HCT116 (cell line): ENCODE measurements around the gene SHANK2.

ENCODE experiments used
- CTCF ChIP-seq, 3 experiments: fragments of 200-600 bp in 1 of 3; sonication (generic) in 1 of 3; IDR thresholded peaks in 2 of 3; conservative IDR thresholded peaks in 1 of 3; 2 replicates each; pipeline ENCODE4 v1.5.1; 2012 to 2017; ENCODE audit warnings: low read depth in 2 of 3, low read length in 2 of 3, antibody characterized with exemption in 1 of 3, borderline replicate concordance in 1 of 3, control low read depth in 1 of 3, mild to moderate bottlenecking in 1 of 3, mixed read lengths in 1 of 3, mixed run types in 1 of 3, moderate library complexity in 1 of 3; ENCODE audit not compliant: insufficient read depth in 1 of 3
- MAX ChIP-seq: IDR thresholded peaks from 2 replicates; pipeline ENCODE4 v1.6.1; 2012
- ZNF274 ChIP-seq: fragments of 200-500 bp; sonication (Bioruptor generic); IDR thresholded peaks from 2 replicates; pipeline ENCODE4 v1.6.1; 2014; ENCODE audit warnings: mild to moderate bottlenecking, low read depth, low read length, inconsistent platforms

- TF ChIP-seq MAX (no peak), CTCF (IDR thresholded peaks at IDR 0.05 in 2 of 3, conservative IDR thresholded peaks at IDR 0.05 in 1 of 3; ENCODE audit: borderline replicate concordance in 1 of 3, insufficient read depth in 1 of 3, low read depth in 2 of 3, low read length in 2 of 3) (no peak), ZNF274 (no peak)
These were observed 25.2 kb downstream of the SHANK2 start for GRCh38 chr11:71227058-71227659.
